GM18909 (cell line): ENCODE results near the gene GLIS1.
"Not testable (repeated sequence)": the region's sequence is repeated elsewhere in the genome, so short reads cannot be mapped to it uniquely, and the experiment has no call there.

Source experiments
- ATAC-seq: cut with Tn5 transposase; IDR thresholded peaks from one replicate; pipeline ENCODE4 v1.9.1; 2021; ENCODE audit warnings: mild to moderate bottlenecking; ENCODE audit not compliant: unreplicated experiment, poor library complexity

Gene GLIS1

GRCh38 chr1:53656747-53657530 is 82.0 kb downstream of the GLIS1 start:
- ATAC-seq: no peak

- no peak for ATAC-seq
These were observed 82.8 kb downstream of the GLIS1 start for GRCh38 chr1:53655931-53656746.

GRCh38 chr1:53654216-53655210 is 84.5 kb downstream of the GLIS1 start:
- no peak for ATAC-seq

- ATAC-seq: no peak
These were observed 85.3 kb downstream of the GLIS1 start for GRCh38 chr1:53653631-53654030.

- no peak for ATAC-seq
These were observed 85.8 kb downstream of the GLIS1 start for GRCh38 chr1:53653200-53653575.

- no peak for ATAC-seq
These were observed 86.3 kb downstream of the GLIS1 start for GRCh38 chr1:53652441-53653199.

- no peak for ATAC-seq
These were observed 87.6 kb downstream of the GLIS1 start for GRCh38 chr1:53651356-53651755.

- ATAC-seq: no peak
These were observed 90.4 kb downstream of the GLIS1 start for GRCh38 chr1:53648516-53648915.

- ATAC-seq: not testable (repeated sequence)
These were observed 91.0 kb downstream of the GLIS1 start for GRCh38 chr1:53647915-53648314.

GRCh38 chr1:53646732-53647131 is 92.2 kb downstream of the GLIS1 start:
- no peak for ATAC-seq

GRCh38 chr1:53645690-53646078 is 93.3 kb downstream of the GLIS1 start:
- no peak for ATAC-seq

GRCh38 chr1:53644909-53645689 is 93.9 kb downstream of the GLIS1 start:
- no peak for ATAC-seq

GRCh38 chr1:53644496-53644895 is 94.5 kb downstream of the GLIS1 start:
- no peak for ATAC-seq

- ATAC-seq: no peak
These were observed 95.0 kb downstream of the GLIS1 start for GRCh38 chr1:53643881-53644390.

GRCh38 chr1:53643041-53643880 is 95.7 kb downstream of the GLIS1 start:
- ATAC-seq: no peak

- no peak for ATAC-seq
These were observed 96.4 kb downstream of the GLIS1 start for GRCh38 chr1:53642607-53643006.

- no peak for ATAC-seq
These were observed 96.8 kb downstream of the GLIS1 start for GRCh38 chr1:53642215-53642555.
